Panc1 (cell line): Measurements from ENCODE around the gene ARHGAP31. TPM values are rescaled to one million over a fixed set of nuclear protein-coding genes. Genes with fewer than 3 reads are reported as not detected.
"Not testable (repeated sequence)": the region's sequence is repeated elsewhere in the genome, so short reads cannot be mapped to it uniquely, and the experiment has no call there.

Experiments used
- ATAC-seq: fragments of 200-7000 bp; cut with Tn5 transposase; 2 replicates; pipeline ENCODE4 v1.9.1; 2020; ENCODE audit warnings: mild to moderate bottlenecking, moderate library complexity
- BruUV-seq: library from RNA; stranded (reverse); fragments of 400-500 nt; replicated peaks from 2 replicates; lab custom pipeline; 2021; lab: Mats Ljungman, UMichigan
- CTCF ChIA-PET: fragments of 300-600 bp; sonication (Branson Sonifier 250); formaldehyde crosslinking; loops from one replicate; lab custom pipeline; 2022; ENCODE audit warnings: antibody characterized with exemption; lab: Charles Lee
- POLR2A ChIA-PET: fragments of 300-600 bp; sonication (Branson Sonifier 250); formaldehyde crosslinking; loops from one replicate; lab custom pipeline; 2022; ENCODE audit warnings: antibody characterized with exemption; lab: Charles Lee
- DNase-seq: peaks from one replicate; pipeline ENCODE4 v3.0.0-alpha.2; 2010; ENCODE audit warnings: low read depth, low spot score
- H3K27ac ChIP-seq: 2 replicates; pipeline ENCODE4 v1.5.1; 2011; ENCODE audit warnings: mild to moderate bottlenecking, low read length, inconsistent platforms
- H3K27me3 ChIP-seq: fragments of 200-500 bp; sonication (Bioruptor generic); 2 replicates; pipeline ENCODE4 v1.6.0; 2014; ENCODE audit warnings: low read length, inconsistent platforms; ENCODE audit not compliant: control insufficient read depth, insufficient read depth
- H3K36me3 ChIP-seq: fragments of 200-500 bp; sonication (Bioruptor generic); 2 replicates; pipeline ENCODE4 v1.5.1; 2014; ENCODE audit warnings: inconsistent platforms, mild to moderate bottlenecking, low read length, moderate library complexity; ENCODE audit not compliant: control insufficient read depth, insufficient read depth
- H3K4me1 ChIP-seq: 2 replicates; pipeline ENCODE4 v1.5.1; 2011; ENCODE audit warnings: inconsistent platforms, mild to moderate bottlenecking, low read length, moderate library complexity; ENCODE audit not compliant: control insufficient read depth, insufficient read depth
- H3K4me3 ChIP-seq, 2 experiments: 2 replicates each; pipeline ENCODE4 v1.5.1; 2011 to 2012; ENCODE audit warnings: low read depth in 2 of 2, low read length in 2 of 2, mild to moderate bottlenecking in 2 of 2, inconsistent platforms in 1 of 2, moderate library complexity in 1 of 2
- H3K9me3 ChIP-seq: fragments of 200-500 bp; sonication (Bioruptor generic); 2 replicates; pipeline ENCODE4 v1.5.1; 2014; ENCODE audit warnings: low read depth, mild to moderate bottlenecking, inconsistent platforms, low read length, moderate library complexity; ENCODE audit not compliant: control insufficient read depth, insufficient read depth
- POLR2AphosphoS5 ChIP-seq: IDR thresholded peaks from 2 replicates; pipeline ENCODE4 v1.6.1; 2012; ENCODE audit warnings: mild to moderate bottlenecking, low read depth, low read length, moderate library complexity
- SIN3A ChIP-seq: IDR thresholded peaks from 2 replicates; pipeline ENCODE4 v1.6.1; 2012; ENCODE audit warnings: low read depth, mild to moderate bottlenecking, low read length, moderate library complexity, borderline replicate concordance; ENCODE audit not compliant: insufficient read depth
- TCF7L2 ChIP-seq: IDR thresholded peaks from 2 replicates; pipeline ENCODE4 v1.6.1; 2011; ENCODE audit warnings: mild to moderate bottlenecking, low read depth, low read length, inconsistent platforms
- in situ Hi-C: cut with HindIII; loops from 2 replicates; pipeline ENCODE4 v1.10.0; 2016; ENCODE audit warnings: low sequenced_read_pairs, low pct_unique_long_range_greater_than_20kb
- intact Hi-C: fragments of 100-400 bp; cut with micrococcal nuclease; formaldehyde crosslinking; loops from one replicate; pipeline ENCODE4 v1.10.0; 2022; ENCODE audit not compliant: unreplicated experiment
- total RNA-seq: library from RNA; stranded (reverse); gene quantifications from one replicate; pipeline ENCODE4 v1.2.1, GENCODE V29; 2021; ENCODE audit not compliant: unreplicated experiment
- TF ChIP-seq, protein P1 (sequence below), 2 experiments: IDR thresholded peaks; 2 replicates each; pipeline ENCODE4 v1.6.1; 2011 to 2012; ENCODE audit warnings: low read depth in 2 of 2, control low read depth in 1 of 2, low read length in 1 of 2, mild to moderate bottlenecking in 1 of 2, moderate library complexity in 1 of 2; ENCODE audit not compliant: insufficient read depth in 1 of 2
- TF ChIP-seq, protein P2 (sequence below): fragments of 450-650 bp; IDR thresholded peaks from 2 replicates; pipeline ENCODE4 v1.5.1; 2017; ENCODE audit warnings: mild to moderate bottlenecking

ARHGAP31 gene
- total RNA-seq, 1 experiment from 2014 or later, result 7.6 TPM

DNA sequence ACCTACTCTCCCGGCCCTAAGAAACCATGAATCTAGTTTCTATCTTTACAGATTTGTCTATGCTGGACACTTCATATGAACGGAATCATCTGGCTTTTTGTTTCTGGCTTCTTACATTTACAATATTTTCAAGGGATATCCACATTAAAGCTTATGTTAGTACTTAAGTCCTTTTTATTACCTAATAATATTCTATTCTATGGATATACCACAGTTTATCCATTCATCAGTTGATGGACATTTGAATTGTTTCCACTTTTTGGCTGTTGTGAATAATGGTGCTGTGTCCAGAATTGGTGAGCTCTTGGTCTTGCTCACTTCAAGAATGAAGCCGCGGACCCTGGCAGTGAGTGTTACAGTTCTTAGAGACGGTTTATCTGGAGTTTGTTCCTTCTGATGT, 42.6 kb downstream of the ARHGAP31 start:
- BruUV-seq, result no TSS peak
- ChIA-PET CTCF (no interaction called here), POLR2A (interaction anchor here (0.6 kb wide), 1 partner anchor 30 kb away, joined by 3 read pairs; no protein-coding TSS in a partner anchor)
- intact Hi-C loops, result no loop called here
- H3K27ac ChIP-seq, result no peak overlapping the region
- no peak for ATAC-seq
- no peaks in the 10 kb centered on the region for H3K27me3 ChIP-seq
- H3K4me1 ChIP-seq, result no peaks in the 10 kb centered on the region
- DNase-seq, result no peak
- in situ Hi-C loops, result no loop called here
- no peak overlapping the region for H3K4me3 ChIP-seq
- H3K36me3 ChIP-seq, result no peaks in the 10 kb centered on the region
- TF ChIP-seq SIN3A (no peak), POLR2AphosphoS5 (no peak), TCF7L2 (no peak)
- TF ChIP-seq, protein P1, sequence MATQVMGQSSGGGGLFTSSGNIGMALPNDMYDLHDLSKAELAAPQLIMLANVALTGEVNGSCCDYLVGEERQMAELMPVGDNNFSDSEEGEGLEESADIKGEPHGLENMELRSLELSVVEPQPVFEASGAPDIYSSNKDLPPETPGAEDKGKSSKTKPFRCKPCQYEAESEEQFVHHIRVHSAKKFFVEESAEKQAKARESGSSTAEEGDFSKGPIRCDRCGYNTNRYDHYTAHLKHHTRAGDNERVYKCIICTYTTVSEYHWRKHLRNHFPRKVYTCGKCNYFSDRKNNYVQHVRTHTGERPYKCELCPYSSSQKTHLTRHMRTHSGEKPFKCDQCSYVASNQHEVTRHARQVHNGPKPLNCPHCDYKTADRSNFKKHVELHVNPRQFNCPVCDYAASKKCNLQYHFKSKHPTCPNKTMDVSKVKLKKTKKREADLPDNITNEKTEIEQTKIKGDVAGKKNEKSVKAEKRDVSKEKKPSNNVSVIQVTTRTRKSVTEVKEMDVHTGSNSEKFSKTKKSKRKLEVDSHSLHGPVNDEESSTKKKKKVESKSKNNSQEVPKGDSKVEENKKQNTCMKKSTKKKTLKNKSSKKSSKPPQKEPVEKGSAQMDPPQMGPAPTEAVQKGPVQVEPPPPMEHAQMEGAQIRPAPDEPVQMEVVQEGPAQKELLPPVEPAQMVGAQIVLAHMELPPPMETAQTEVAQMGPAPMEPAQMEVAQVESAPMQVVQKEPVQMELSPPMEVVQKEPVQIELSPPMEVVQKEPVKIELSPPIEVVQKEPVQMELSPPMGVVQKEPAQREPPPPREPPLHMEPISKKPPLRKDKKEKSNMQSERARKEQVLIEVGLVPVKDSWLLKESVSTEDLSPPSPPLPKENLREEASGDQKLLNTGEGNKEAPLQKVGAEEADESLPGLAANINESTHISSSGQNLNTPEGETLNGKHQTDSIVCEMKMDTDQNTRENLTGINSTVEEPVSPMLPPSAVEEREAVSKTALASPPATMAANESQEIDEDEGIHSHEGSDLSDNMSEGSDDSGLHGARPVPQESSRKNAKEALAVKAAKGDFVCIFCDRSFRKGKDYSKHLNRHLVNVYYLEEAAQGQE (IDR thresholded peaks at IDR 0.05; ENCODE audit: insufficient read depth in 1 of 2, low read depth in 2 of 2, low read length in 1 of 2), result no peak
- TF ChIP-seq, protein P2, sequence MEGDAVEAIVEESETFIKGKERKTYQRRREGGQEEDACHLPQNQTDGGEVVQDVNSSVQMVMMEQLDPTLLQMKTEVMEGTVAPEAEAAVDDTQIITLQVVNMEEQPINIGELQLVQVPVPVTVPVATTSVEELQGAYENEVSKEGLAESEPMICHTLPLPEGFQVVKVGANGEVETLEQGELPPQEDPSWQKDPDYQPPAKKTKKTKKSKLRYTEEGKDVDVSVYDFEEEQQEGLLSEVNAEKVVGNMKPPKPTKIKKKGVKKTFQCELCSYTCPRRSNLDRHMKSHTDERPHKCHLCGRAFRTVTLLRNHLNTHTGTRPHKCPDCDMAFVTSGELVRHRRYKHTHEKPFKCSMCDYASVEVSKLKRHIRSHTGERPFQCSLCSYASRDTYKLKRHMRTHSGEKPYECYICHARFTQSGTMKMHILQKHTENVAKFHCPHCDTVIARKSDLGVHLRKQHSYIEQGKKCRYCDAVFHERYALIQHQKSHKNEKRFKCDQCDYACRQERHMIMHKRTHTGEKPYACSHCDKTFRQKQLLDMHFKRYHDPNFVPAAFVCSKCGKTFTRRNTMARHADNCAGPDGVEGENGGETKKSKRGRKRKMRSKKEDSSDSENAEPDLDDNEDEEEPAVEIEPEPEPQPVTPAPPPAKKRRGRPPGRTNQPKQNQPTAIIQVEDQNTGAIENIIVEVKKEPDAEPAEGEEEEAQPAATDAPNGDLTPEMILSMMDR, result no peak
- no peaks in the 10 kb centered on the region for H3K9me3 ChIP-seq

DNA sequence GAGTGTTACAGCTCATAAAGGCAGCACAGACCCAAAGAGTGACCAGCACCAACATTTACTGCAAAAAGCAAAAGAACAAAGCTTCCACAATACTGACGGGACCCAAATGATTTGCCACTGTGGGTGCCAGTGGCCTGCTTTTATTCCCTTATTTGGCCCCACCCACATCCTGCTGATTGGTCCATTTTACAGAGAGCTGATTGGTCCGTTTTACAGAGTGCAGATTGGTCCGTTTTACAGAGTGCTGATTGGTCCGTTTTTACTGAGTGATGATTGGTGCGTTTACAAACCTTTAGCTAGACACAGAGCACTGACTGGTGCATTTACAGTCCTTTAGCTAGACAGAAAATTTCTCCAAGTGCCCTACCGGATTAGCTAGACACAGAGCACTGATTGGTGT, 43.2 kb downstream of the ARHGAP31 start:
- in situ Hi-C loops, H3K27me3 ChIP-seq, H3K4me3 ChIP-seq, ATAC-seq, H3K4me1 ChIP-seq, POLR2A ChIA-PET, H3K27ac ChIP-seq, H3K9me3 ChIP-seq, CTCF ChIA-PET, BruUV-seq, H3K36me3 ChIP-seq, intact Hi-C loops, DNase-seq: not testable (repeated sequence)

DNA sequence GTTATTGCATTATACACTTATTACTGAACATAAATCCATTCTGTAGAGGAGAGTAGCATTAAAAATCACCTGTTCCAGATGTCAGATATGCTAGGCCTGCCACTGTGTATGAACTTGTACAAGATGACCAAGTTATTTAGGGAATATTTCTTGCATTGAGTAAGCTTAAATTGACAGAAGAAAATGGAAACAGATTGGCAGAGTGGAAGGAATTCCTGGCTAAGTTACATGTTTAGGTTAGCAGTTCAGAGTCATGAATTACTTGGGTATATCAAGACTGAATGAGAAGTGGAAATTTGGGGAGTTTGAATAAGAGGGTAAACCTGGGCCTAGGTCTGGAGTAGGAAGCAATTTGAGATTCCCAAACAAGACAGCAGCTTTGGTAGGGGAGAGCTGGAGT, 44.6 kb downstream of the ARHGAP31 start:
- intact Hi-C loops, result no loop called here
- ChIA-PET POLR2A (no interaction called here), CTCF (interaction anchor here (0.6 kb wide), 1 partner anchor 97 kb away, joined by 4 read pairs; no protein-coding TSS in a partner anchor)
- Histone ChIP-seq H3K4me3 (no peak overlapping the region), H3K27ac (no peak overlapping the region), H3K36me3 (no peaks in the 10 kb centered on the region), H3K9me3 (no peaks in the 10 kb centered on the region), H3K4me1 (no peaks in the 10 kb centered on the region), H3K27me3 (no peaks in the 10 kb centered on the region)
- no peak for DNase-seq
- TF ChIP-seq TCF7L2 (no peak), POLR2AphosphoS5 (no peak), SIN3A (no peak)
- TF ChIP-seq, protein P1 (IDR thresholded peaks at IDR 0.05; ENCODE audit: insufficient read depth in 1 of 2, low read depth in 2 of 2, low read length in 1 of 2), result no peak
- TF ChIP-seq, protein P2, result no peak
- in situ Hi-C loops, result no loop called here
- no TSS peak for BruUV-seq
- no peak for ATAC-seq
